DOHH2 (cell line): ENCODE data around the gene SPACDR.

Experiments
- H3F3A ChIP-seq: fragments of 200-600 bp; sonication (generic), shearing (Covaris generic); 2 replicates; pipeline ENCODE4 v1.6.0; 2016; ENCODE audit warnings: antibody characterized with exemption, mild to moderate bottlenecking; ENCODE audit not compliant: control insufficient read depth, insufficient read depth
- H3K27ac ChIP-seq: fragments of 200-600 bp; sonication (generic); 2 replicates; pipeline ENCODE4 v1.5.1; 2014; ENCODE audit warnings: low read depth, mild to moderate bottlenecking, low read length, moderate library complexity
- H3K27me3 ChIP-seq: fragments of 200-600 bp; sonication (generic); 2 replicates; pipeline ENCODE4 v1.6.1; 2014; ENCODE audit warnings: mild to moderate bottlenecking, low read length, mixed read lengths; ENCODE audit not compliant: control insufficient read depth
- H3K36me3 ChIP-seq: fragments of 200-600 bp; sonication (generic); 2 replicates; pipeline ENCODE4 v1.6.1; 2014; ENCODE audit warnings: mild to moderate bottlenecking, low read length, moderate library complexity, mixed read lengths; ENCODE audit not compliant: control insufficient read depth
- H3K4me1 ChIP-seq: fragments of 200-600 bp; sonication (generic); 2 replicates; pipeline ENCODE4 v1.6.1; 2014; ENCODE audit warnings: mild to moderate bottlenecking, low read length, mixed read lengths; ENCODE audit not compliant: control insufficient read depth
- H3K4me2 ChIP-seq: fragments of 200-600 bp; sonication (generic); 2 replicates; pipeline ENCODE4 v1.6.0; 2014; ENCODE audit warnings: mild to moderate bottlenecking, low read length, moderate library complexity
- H3K4me3 ChIP-seq: fragments of 200-600 bp; sonication (generic); 2 replicates; pipeline ENCODE4 v1.5.1; 2014; ENCODE audit warnings: mild to moderate bottlenecking, low read length, mixed read lengths
- H3K79me2 ChIP-seq: fragments of 200-600 bp; sonication (generic); 2 replicates; pipeline ENCODE4 v1.6.1; 2014; ENCODE audit warnings: mild to moderate bottlenecking, low read length, mixed read lengths; ENCODE audit not compliant: control insufficient read depth
- H3K9me2 ChIP-seq: fragments of 200-600 bp; sonication (generic); replicated peaks from 2 replicates; pipeline ENCODE4 v1.6.1; 2014; ENCODE audit warnings: mild to moderate bottlenecking, low read length, mixed read lengths; ENCODE audit not compliant: control insufficient read depth
- H3K9me3 ChIP-seq: fragments of 200-600 bp; sonication (generic); 2 replicates; pipeline ENCODE4 v1.6.1; 2014; ENCODE audit warnings: antibody characterized with exemption, low read length, mixed read lengths; ENCODE audit not compliant: control insufficient read depth, insufficient read depth
- H4K20me1 ChIP-seq: fragments of 200-600 bp; sonication (generic); 2 replicates; pipeline ENCODE4 v1.6.0; 2014; ENCODE audit warnings: low read depth, mild to moderate bottlenecking, antibody characterized with exemption, low read length, moderate library complexity; ENCODE audit not compliant: control insufficient read depth, insufficient read depth
- CTCF ChIP-seq: fragments of 200-600 bp; sonication (generic); IDR thresholded peaks from one replicate; pipeline ENCODE4 v1.5.1; 2014; ENCODE audit warnings: antibody characterized with exemption, mild to moderate bottlenecking, low read depth, low read length; ENCODE audit not compliant: poor library complexity, severe bottlenecking
- EZH2phosphoT487 ChIP-seq: fragments of 200-600 bp; sonication (generic); IDR thresholded peaks from 2 replicates; pipeline ENCODE4 v1.6.1; 2017; ENCODE audit warnings: borderline replicate concordance, mild to moderate bottlenecking, antibody characterized with exemption, low read length, moderate library complexity, mixed read lengths

Gene SPACDR

DNA sequence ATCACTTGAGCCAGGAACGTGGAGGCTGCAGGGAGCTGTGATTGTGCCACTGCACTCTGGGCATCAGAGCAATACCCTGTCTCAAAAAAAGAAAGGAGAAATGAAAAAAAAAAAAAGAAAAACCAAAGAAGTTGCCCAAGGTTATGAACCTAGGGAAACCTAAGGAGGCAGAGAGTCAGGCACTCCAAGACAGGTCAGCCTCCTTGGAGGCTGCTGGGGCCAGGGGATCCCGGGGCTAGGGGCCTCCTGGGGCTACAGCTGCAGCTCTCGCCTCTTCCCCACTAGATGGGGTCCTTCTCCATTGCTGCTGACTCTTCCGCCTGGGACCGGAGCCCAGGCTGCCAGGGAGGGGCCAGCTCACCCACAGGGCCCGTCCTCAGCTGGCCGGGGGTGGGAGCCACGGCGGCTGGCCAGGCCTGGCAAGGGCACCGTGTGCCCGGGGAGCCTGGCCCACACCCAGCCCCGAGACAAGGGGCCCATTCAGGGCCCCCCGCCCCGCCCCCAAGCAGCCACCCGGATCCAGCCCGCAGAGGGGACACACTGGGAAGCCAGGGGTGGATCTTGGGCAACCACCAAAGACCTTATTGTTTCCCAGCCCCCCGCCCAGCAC, 1.7 kb upstream of the SPACDR start:
- H3K4me1 ChIP-seq = peaks cover 5% of the 10 kb centered on the region
- H4K20me1 ChIP-seq = no peaks in the 10 kb centered on the region
- no peak overlapping the region for H3K4me2 ChIP-seq
- H3K9me3 ChIP-seq = no peaks in the 10 kb centered on the region
- H3K36me3 ChIP-seq = peaks cover 48% of the 10 kb centered on the region
- no peak overlapping the region for H3K27ac ChIP-seq
- no peak overlapping the region for H3K4me3 ChIP-seq
- no peaks in the 10 kb centered on the region for H3K9me2 ChIP-seq
- peaks cover 5% of the 10 kb centered on the region for H3F3A ChIP-seq
- H3K79me2 ChIP-seq = no peaks in the 10 kb centered on the region
- TF ChIP-seq CTCF = peak; percentile 54
- no peak for TF ChIP-seq EZH2phosphoT487
- no peaks in the 10 kb centered on the region for H3K27me3 ChIP-seq

GRCh38 chr7:100465299-100465698, 1.2 kb upstream of the SPACDR start:
- no peak overlapping the region for H3K4me3 ChIP-seq
- no peaks in the 10 kb centered on the region for H3K9me2 ChIP-seq
- no peaks in the 10 kb centered on the region for H3K79me2 ChIP-seq
- H3K4me1 ChIP-seq = peaks cover 5% of the 10 kb centered on the region
- H3F3A ChIP-seq = peaks cover 5% of the 10 kb centered on the region
- H3K9me3 ChIP-seq = no peaks in the 10 kb centered on the region
- no peaks in the 10 kb centered on the region for H4K20me1 ChIP-seq
- no peak overlapping the region for H3K27ac ChIP-seq
- H3K27me3 ChIP-seq = no peaks in the 10 kb centered on the region
- H3K4me2 ChIP-seq = no peak overlapping the region
- peaks cover 44% of the 10 kb centered on the region for H3K36me3 ChIP-seq
- TF ChIP-seq EZH2phosphoT487 (no peak), CTCF (no peak)

DNA sequence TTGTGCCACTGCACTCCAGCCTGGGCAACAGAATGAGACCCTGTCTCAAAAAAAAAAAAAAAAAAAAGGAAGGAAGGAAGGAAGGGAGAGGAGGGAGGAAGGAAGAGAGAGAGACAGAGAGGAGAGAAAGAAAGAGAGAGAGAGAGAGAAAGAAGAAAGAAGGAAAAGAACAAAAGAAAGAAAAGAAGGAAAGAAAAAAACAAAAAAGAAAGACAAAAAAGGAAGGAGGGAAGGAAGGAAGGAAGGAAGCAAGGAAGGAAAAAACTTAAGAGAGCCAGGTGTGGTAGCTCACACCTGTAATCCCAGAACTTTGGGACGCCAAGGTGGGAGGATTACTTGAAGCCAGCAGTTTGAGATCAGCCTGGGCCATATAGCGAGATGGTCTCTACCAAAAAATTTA, 731 bp upstream of the SPACDR start:
- Histone ChIP-seq H3K4me2 (no peak overlapping the region), H3K36me3 (peaks cover 41% of the 10 kb centered on the region)

More for the DNA sequence above, 731 bp upstream of the SPACDR start:
- TF ChIP-seq EZH2phosphoT487 (no peak), CTCF (no peak)
- H3K27me3 ChIP-seq = no peaks in the 10 kb centered on the region
- no peak overlapping the region for H3K27ac ChIP-seq
- no peaks in the 10 kb centered on the region for H3F3A ChIP-seq
- H3K4me1 ChIP-seq = peaks cover 4% of the 10 kb centered on the region
- no peaks in the 10 kb centered on the region for H4K20me1 ChIP-seq
- no peak overlapping the region for H3K4me3 ChIP-seq
- no peaks in the 10 kb centered on the region for H3K9me2 ChIP-seq
- no peaks in the 10 kb centered on the region for H3K9me3 ChIP-seq
- no peaks in the 10 kb centered on the region for H3K79me2 ChIP-seq
